HepG2 (cell line): ENCODE measurements around the gene TOX4. TPM values are rescaled to one million over a fixed set of nuclear protein-coding genes. Genes with fewer than 3 reads are reported as not detected.

Experiments used
- ATF3 ChIP-seq: sonication (generic); formaldehyde crosslinking; IDR thresholded peaks from 2 replicates; pipeline ENCODE4 v1.4.0; 2020; ENCODE audit warnings: missing genetic modification reagents
- BCLAF1 ChIP-seq: fragments of 450-650 bp; IDR thresholded peaks from 2 replicates; pipeline ENCODE4 v1.6.1; 2017; ENCODE audit warnings: mild to moderate bottlenecking
- CSRNP1 ChIP-seq: sonication (generic); formaldehyde crosslinking; IDR thresholded peaks from 2 replicates; pipeline ENCODE4 v1.8.1; 2023; ENCODE audit warnings: mild to moderate bottlenecking, missing genetic modification reagents
- ELF1 ChIP-seq: sonication (generic); formaldehyde crosslinking; IDR thresholded peaks from 2 replicates; pipeline ENCODE4 v1.4.0; 2020; ENCODE audit warnings: missing genetic modification reagents
- ERF ChIP-seq: IDR thresholded peaks from 2 replicates; pipeline ENCODE4 v1.6.1; 2018; ENCODE audit warnings: missing biosample characterization, missing genetic modification reagents
- FOXK1 ChIP-seq: sonication (generic); formaldehyde crosslinking; IDR thresholded peaks from 2 replicates; pipeline ENCODE4 v1.4.0; 2020; ENCODE audit warnings: low read depth, missing genetic modification reagents, borderline replicate concordance
- GATAD2A ChIP-seq: IDR thresholded peaks from 2 replicates; pipeline ENCODE4 v1.6.1; 2016
- HNF1B ChIP-seq: sonication (generic); formaldehyde crosslinking; IDR thresholded peaks from 2 replicates; pipeline ENCODE4 v1.5.1; 2020; ENCODE audit warnings: mild to moderate bottlenecking, moderate library complexity, missing genetic modification reagents
- HOXA3 ChIP-seq: sonication (generic); formaldehyde crosslinking; IDR thresholded peaks from 2 replicates; pipeline ENCODE4 v1.5.0; 2020; ENCODE audit warnings: missing genetic modification reagents
- IRF2 ChIP-seq: IDR thresholded peaks from 2 replicates; pipeline ENCODE4 v1.6.1; 2018; ENCODE audit warnings: missing genetic modification reagents, missing compliant biosample characterization
- ISL2 ChIP-seq: sonication (generic); formaldehyde crosslinking; IDR thresholded peaks from 2 replicates; pipeline ENCODE4 v1.5.0; 2020; ENCODE audit warnings: missing genetic modification reagents
- KAT7 ChIP-seq: IDR thresholded peaks from 2 replicates; pipeline ENCODE4 v1.6.1; 2018; ENCODE audit warnings: borderline replicate concordance, missing compliant biosample characterization
- POLR2AphosphoS5 ChIP-seq: IDR thresholded peaks from 2 replicates; pipeline ENCODE4 v1.6.1; 2012; ENCODE audit warnings: low read depth, low read length
- SMAD3 ChIP-seq: sonication (generic); formaldehyde crosslinking; IDR thresholded peaks from 2 replicates; pipeline ENCODE4 v1.4.0; 2020; ENCODE audit warnings: missing genetic modification reagents
- TEAD2 ChIP-seq: sonication (generic); formaldehyde crosslinking; IDR thresholded peaks from 2 replicates; pipeline ENCODE4 v1.9.0; 2021; ENCODE audit warnings: missing genetic modification reagents
- ZBTB43 ChIP-seq: sonication (generic); formaldehyde crosslinking; conservative IDR thresholded peaks from 2 replicates; pipeline ENCODE4 v1.4.0; 2020; ENCODE audit warnings: missing genetic modification reagents
- ZNF512B ChIP-seq: sonication (generic); formaldehyde crosslinking; IDR thresholded peaks from 2 replicates; pipeline ENCODE4 v1.5.1; 2020; ENCODE audit warnings: missing genetic modification reagents, mild to moderate bottlenecking, borderline replicate concordance
- ZNF644 ChIP-seq: IDR thresholded peaks from 2 replicates; pipeline ENCODE4 v1.6.1; 2016; ENCODE audit warnings: low read depth
- polyA plus RNA-seq, 8 experiments: library from polyadenylated mRNA; depleted of rRNA in 3 of 8; stranded (reverse) in 7 of 8; unstranded in 1 of 8; fragments of >200 nt; fragmentation: Illumina TruSeq in 4 of 8; extraction: Trizol in 4 of 8; gene quantifications; 2 replicates each; pipeline versions ENCODE4 v1.2.1 to v1.2.3, GENCODE V29; 2011 to 2016; ENCODE audit warnings: low read depth in 4 of 8, missing spikeins in 1 of 8, mixed read lengths in 1 of 8; ENCODE audit not compliant: insufficient read depth in 1 of 8
- total RNA-seq, 5 experiments: library from RNA; depleted of rRNA; stranded (reverse); fragments of >200 nt; fragmentation: Illumina TruSeq; extraction: Trizol; gene quantifications; 2 replicates each; pipeline ENCODE4 v1.2.3, GENCODE V29; 2016; ENCODE audit warnings: low read depth in 1 of 5

The TOX4 gene
- total and polyA plus RNA-seq, 2 of the 13 experiments (the other 11 are each of a cell fraction or from before 2014, with no cell fraction given) = 71.8 to 163 TPM

- peak; percentile 45; the same call in 1 of the 2 replicates for TF ChIP-seq HNF1B (CRISPR knock-in tag)
- TF ChIP-seq SMAD3 (CRISPR knock-in tag) = peak; percentile 41; the same call in 1 of the 2 replicates
- no peak for TF ChIP-seq KAT7 (CRISPR knock-in tag)
- TF ChIP-seq POLR2AphosphoS5 = peak; percentile 42; the same call in 1 of the 2 replicates
- TF ChIP-seq ZNF512B (CRISPR knock-in tag) = no peak
- TF ChIP-seq FOXK1 = peak; percentile 53; the same call in 1 of the 2 replicates
- TF ChIP-seq GATAD2A (CRISPR knock-in tag) = peak; percentile 72
- TF ChIP-seq CSRNP1 (CRISPR knock-in tag) = 0 out of 2 replicates have a peak, but pooled peaks have one; percentile 47
- peak; percentile 68; the same call in 1 of the 2 replicates for TF ChIP-seq ELF1
- TF ChIP-seq TEAD2 (CRISPR knock-in tag) = no peak
- peak; percentile 90 for TF ChIP-seq IRF2 (CRISPR knock-in tag)
- TF ChIP-seq BCLAF1 = no peak
- TF ChIP-seq ZBTB43 (CRISPR knock-in tag) = peak; percentile 93
- peak; percentile 63; the same call in 1 of the 2 replicates for TF ChIP-seq ATF3 (CRISPR knock-in tag)
- peak; percentile 78 for TF ChIP-seq ERF
- peak; percentile 88 for TF ChIP-seq HOXA3 (CRISPR knock-in tag)
- peak; percentile 71; the same call in 1 of the 2 replicates for TF ChIP-seq ISL2 (CRISPR knock-in tag)
- TF ChIP-seq ZNF644 (CRISPR knock-in tag) = peak; percentile 66; the same call in 1 of the 2 replicates
Measured at GRCh38 chr14:21528381-21529348, 51.7 kb downstream of the TOX4 start (continued).
